GM12892 (cell line): ENCODE data around the gene SMYD3.

Experiments
- POLR2A ChIP-seq: IDR thresholded peaks from 2 replicates; pipeline ENCODE4 v1.6.1; 2011; ENCODE audit warnings: low read depth, low read length, control low read depth
- POLR2AphosphoS5 ChIP-seq: IDR thresholded peaks from 2 replicates; pipeline ENCODE4 v1.6.1; 2011; ENCODE audit warnings: low read depth, low read length, control low read depth

DNA sequence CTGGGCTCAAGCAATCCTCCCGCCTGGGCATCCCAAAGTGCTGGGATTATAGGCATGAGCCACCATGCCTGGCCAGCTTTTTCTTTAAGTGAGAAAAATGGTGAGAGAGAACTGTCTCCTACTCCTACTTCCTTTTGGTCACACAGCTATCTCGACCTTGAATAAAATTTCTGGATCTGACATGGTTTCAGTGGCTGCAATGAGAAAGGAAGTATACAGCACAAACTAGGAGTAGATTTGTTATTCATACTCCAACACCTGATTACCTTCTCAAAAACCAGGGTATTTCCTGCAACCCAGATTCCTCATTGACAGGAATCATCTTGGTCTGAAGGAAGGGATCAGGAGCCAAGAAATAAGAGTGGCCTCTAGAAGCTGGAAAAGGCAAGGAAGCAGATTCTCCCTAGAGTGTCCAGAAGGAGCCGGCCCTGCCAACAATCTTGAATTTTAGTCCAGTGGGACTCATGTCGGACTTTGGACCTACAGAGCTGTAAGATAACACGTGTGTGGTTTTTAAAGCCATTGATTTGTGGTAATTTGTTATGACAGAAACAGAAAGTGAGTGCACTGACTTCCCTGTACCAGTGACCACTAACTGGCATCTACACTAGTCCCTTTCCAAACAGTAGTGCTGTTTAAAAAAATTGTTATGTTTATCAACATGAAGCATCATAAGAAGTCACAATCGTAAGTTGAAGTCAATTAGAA, 516.6 kb downstream of the SMYD3 start:
- TF ChIP-seq POLR2A (no peak), POLR2AphosphoS5 (no peak)
